Peyer's patch (tissue), 4 donors: ENCODE data around the gene SLAMF8.

Experiments
- POLR2A ChIP-seq, 2 donors: fragments of 450-650 bp; IDR thresholded peaks; one replicate each; pipeline ENCODE4 v1.5.1; 2017; ENCODE audit warnings: antibody characterized with exemption in 2 of 2, mild to moderate bottlenecking in 2 of 2, moderate library complexity in 2 of 2
- TF ChIP-seq, protein P1 (sequence below), 6 experiments: fragments of 450-650 bp in 4 of 6; fragments of 200-600 bp in 2 of 6; sonication (generic) in 1 of 6; IDR thresholded peaks; one replicate each; pipeline ENCODE4 v1.5.1; 2017 to 2019; ENCODE audit warnings: antibody characterized with exemption in 6 of 6, mild to moderate bottlenecking in 3 of 6, moderate library complexity in 1 of 6

DNA sequence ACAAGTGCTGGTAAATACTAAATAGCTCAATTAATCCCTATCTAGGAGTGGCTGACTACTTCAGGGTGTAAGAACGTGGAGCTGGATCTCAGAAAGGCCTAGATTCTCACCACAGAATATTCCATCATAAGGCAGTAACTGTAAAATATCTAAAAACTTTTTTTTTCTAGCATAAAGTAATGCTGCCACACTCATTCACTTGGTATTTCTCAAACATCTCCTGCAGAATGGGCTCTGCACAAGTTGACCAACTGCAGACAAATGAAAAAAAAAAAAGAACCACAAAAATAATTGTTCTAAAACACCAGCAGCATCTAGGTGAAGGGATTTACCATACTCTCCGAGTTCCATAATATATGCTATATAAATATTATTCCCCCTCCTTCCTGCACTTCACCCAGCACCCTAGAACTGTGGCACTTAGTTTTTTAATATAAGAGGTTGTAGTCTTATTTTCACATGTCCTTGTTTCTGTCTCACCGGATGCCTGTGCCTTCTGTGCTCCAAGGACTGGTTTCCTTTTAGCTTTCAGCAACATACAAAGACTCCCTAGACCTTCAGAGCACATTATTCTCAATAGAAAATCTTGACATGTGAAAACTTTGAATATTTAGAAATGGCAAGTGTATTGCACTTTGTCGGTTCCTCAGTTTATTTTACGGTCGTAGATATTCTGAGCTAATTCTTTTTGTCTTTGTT is 26.9 kb downstream of the SLAMF8 start:
- TF ChIP-seq, protein P1, sequence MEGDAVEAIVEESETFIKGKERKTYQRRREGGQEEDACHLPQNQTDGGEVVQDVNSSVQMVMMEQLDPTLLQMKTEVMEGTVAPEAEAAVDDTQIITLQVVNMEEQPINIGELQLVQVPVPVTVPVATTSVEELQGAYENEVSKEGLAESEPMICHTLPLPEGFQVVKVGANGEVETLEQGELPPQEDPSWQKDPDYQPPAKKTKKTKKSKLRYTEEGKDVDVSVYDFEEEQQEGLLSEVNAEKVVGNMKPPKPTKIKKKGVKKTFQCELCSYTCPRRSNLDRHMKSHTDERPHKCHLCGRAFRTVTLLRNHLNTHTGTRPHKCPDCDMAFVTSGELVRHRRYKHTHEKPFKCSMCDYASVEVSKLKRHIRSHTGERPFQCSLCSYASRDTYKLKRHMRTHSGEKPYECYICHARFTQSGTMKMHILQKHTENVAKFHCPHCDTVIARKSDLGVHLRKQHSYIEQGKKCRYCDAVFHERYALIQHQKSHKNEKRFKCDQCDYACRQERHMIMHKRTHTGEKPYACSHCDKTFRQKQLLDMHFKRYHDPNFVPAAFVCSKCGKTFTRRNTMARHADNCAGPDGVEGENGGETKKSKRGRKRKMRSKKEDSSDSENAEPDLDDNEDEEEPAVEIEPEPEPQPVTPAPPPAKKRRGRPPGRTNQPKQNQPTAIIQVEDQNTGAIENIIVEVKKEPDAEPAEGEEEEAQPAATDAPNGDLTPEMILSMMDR (IDR thresholded peaks at IDR 0.05) = no peak
- TF ChIP-seq POLR2A (IDR thresholded peaks at IDR 0.05) = no peak
